HG02870 (cell line): ENCODE data around the gene ARL9.
A peak's percentile ranks its signal among the peaks of the same experiment; 100 is the strongest.
"Not testable (repeated sequence)": the region's sequence is repeated elsewhere in the genome, so short reads cannot be mapped to it uniquely, and the experiment has no call there.

Source experiments
- ATAC-seq: cut with Tn5 transposase; IDR thresholded peaks from one replicate; pipeline ENCODE4 v1.9.1; 2021; ENCODE audit warnings: mild to moderate bottlenecking, moderate library complexity; ENCODE audit not compliant: unreplicated experiment

Gene ARL9

GRCh38 chr4:56505269-56506130, at the start of gene ARL9:
Gene ARL9, plus strand, starts transcription at chr4:56505791. Its CDS starts 72 bp downstream, at chr4:56505863.
- no peak for ATAC-seq

- no peak for ATAC-seq
These were observed 45.5 kb upstream of the ARL9 start for GRCh38 chr4:56460085-56460484.

GRCh38 chr4:56462157-56462556, 43.4 kb upstream of the ARL9 start:
- ATAC-seq, result no peak

- no peak for ATAC-seq
These were observed 41.9 kb upstream of the ARL9 start for GRCh38 chr4:56463711-56464110.

- ATAC-seq, result no peak
These were observed 41.0 kb upstream of the ARL9 start for GRCh38 chr4:56464581-56464980.

GRCh38 chr4:56465599-56466295, 39.8 kb upstream of the ARL9 start:
- ATAC-seq, result no peak

- ATAC-seq, result not testable (repeated sequence)
These were observed 39.3 kb upstream of the ARL9 start for GRCh38 chr4:56466296-56466761.

GRCh38 chr4:56466910-56467283, 38.7 kb upstream of the ARL9 start:
- ATAC-seq, result no peak

- peak; percentile 88 for ATAC-seq
These were observed 38.1 kb upstream of the ARL9 start, which contains the start of gene SRP72 for GRCh38 chr4:56467284-56468096. Gene SRP72, plus strand, starts transcription at chr4:56467617. Its CDS starts 19 bp downstream, at chr4:56467636.

GRCh38 chr4:56468097-56468422, 37.5 kb upstream of the ARL9 start:
- peak; percentile 48 for ATAC-seq

- ATAC-seq, result no peak
These were observed 35.9 kb upstream of the ARL9 start for GRCh38 chr4:56469489-56470210.

- ATAC-seq, result peak; percentile 95
These were observed 29.7 kb upstream of the ARL9 start for GRCh38 chr4:56475917-56476316.

GRCh38 chr4:56477192-56477702, 28.3 kb upstream of the ARL9 start:
- no peak for ATAC-seq

GRCh38 chr4:56480691-56481090, 24.9 kb upstream of the ARL9 start:
- ATAC-seq, result no peak

GRCh38 chr4:56496241-56496640, 9.3 kb upstream of the ARL9 start:
- ATAC-seq, result no peak

GRCh38 chr4:56511098-56511497, 5.5 kb downstream of the ARL9 start:
- no peak for ATAC-seq

- ATAC-seq, result no peak
These were observed 6.6 kb downstream of the ARL9 start for GRCh38 chr4:56512166-56512565.

GRCh38 chr4:56513517-56513916, 7.9 kb downstream of the ARL9 start:
- ATAC-seq, result no peak

- peak; percentile 86 for ATAC-seq
These were observed 24.9 kb downstream of the ARL9 start for GRCh38 chr4:56530269-56531148.
